Transverse colon (tissue), 4 donors: ENCODE measurements around the gene LMBR1L.

Source experiments
- CTCF ChIP-seq, 5 experiments: fragments of 200-600 bp in 3 of 5; fragments of 450-650 bp in 2 of 5; sonication (generic) in 3 of 5; IDR thresholded peaks; 1 replicate in 2 of 5; 2 replicates in 3 of 5; pipeline ENCODE4 v1.5.1; 2016 to 2017; ENCODE audit warnings: antibody characterized with exemption in 5 of 5, inconsistent platforms in 3 of 5, mild to moderate bottlenecking in 2 of 5, moderate library complexity in 1 of 5
- POLR2AphosphoS5 ChIP-seq, 3 donors: sonication (generic); formaldehyde crosslinking; IDR thresholded peaks; one replicate each; pipeline ENCODE4 v1.6.1; 2016; ENCODE audit warnings: antibody characterized with exemption in 3 of 3

- no peak for TF ChIP-seq CTCF (IDR thresholded peaks at IDR 0.05)
- no peak for TF ChIP-seq POLR2AphosphoS5 (IDR thresholded peaks at IDR 0.05)
Measured at GRCh38 chr12:49086116-49086515, 24.5 kb downstream of the LMBR1L start.
